Retina (tissue), 1 donor: Measurements from ENCODE around the gene CDC45.
A peak's percentile ranks its signal among the peaks of the same experiment; 100 is the strongest.

Source experiments
- DNase-seq: peaks from one replicate; pipeline ENCODE4 v3.0.0-alpha.2; 2016

The CDC45 gene

DNA sequence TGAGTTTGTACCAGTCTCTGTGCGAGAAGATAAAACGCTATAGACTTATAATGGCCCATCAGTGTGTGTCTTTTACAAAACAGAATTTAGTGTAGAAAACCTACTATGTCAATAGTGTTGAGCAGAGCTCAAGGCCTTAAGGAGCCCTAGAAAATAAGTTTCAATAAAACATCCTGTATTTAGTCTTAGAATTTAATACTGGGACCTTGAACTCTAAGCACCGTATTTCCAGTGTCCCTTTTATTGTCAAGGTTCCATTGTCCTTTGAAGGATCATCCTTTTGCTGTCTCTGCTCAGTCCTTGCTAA lies 16.6 kb downstream of the CDC45 start:
- no peak for DNase-seq

- no peak for DNase-seq
These were observed 17.5 kb downstream of the CDC45 start for GRCh38 chr22:19497245-19497644.

DNA sequence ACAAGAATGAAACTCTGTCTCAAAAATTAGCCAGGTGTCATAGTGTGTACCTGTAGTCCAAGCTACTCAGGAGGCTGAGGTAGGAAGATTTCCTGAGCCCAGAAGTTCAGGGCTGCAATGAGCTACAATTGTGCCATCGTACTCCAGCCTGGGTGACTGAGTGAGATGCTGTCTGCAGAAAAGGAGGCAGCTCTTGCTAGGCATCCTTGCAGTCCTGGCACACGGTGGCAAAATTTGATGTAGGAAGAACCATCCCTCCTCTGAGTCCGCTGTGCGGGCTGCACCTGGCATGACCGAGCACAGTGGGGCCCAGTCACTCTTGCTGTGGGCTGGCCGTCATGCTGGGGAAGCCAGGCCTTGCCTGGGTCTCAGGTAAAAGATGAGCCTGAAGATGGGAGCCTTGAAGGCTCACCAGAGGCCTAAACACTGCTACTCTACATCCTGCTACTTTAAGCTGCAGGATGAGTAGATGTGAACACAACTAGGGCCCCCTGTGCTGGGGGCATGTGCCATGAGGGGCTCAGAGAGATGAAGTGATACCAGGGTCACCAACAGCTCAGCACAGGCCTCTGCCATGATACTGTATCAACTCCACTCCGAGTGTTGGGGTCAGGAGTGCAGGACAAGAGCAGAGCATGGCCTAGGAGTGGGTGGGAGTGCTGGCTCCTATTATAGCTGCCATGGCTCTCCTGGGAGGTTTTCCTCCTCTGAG lies 18.6 kb downstream of the CDC45 start:
- no peak for DNase-seq

- DNase-seq: no peak
These were observed 19.1 kb downstream of the CDC45 start for GRCh38 chr22:19498866-19499190.

GRCh38 chr22:19499236-19499879 lies 19.6 kb downstream of the CDC45 start:
- no peak for DNase-seq

- no peak for DNase-seq
These were observed 20.1 kb downstream of the CDC45 start for GRCh38 chr22:19499880-19500242.

- DNase-seq: no peak
These were observed 22.3 kb downstream of the CDC45 start for GRCh38 chr22:19501897-19502447.

DNA sequence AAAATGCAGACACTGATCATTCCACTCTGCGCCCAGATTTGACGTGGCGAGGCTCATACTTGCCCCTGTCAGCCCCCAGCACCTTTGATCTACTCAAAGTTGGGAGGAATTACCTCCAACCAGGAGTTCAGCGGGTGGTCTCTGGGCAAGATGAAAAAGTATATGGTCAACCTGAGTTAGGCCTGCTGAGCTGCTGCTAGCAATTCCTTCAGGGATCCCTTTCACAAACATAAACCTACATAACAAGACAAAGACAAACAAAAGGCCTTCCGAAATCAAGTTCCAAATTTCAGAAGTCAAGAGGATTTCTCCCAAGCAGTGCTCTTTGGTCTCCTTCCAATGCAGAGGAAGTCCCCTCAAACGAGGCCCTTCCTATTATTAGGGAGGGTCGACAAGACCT lies 23.6 kb downstream of the CDC45 start:
- DNase-seq: no peak

- no peak for DNase-seq
These were observed 24.1 kb downstream of the CDC45 start for GRCh38 chr22:19503869-19504268.

- DNase-seq: no peak
These were observed 25.4 kb downstream of the CDC45 start for GRCh38 chr22:19504900-19505734.

DNA sequence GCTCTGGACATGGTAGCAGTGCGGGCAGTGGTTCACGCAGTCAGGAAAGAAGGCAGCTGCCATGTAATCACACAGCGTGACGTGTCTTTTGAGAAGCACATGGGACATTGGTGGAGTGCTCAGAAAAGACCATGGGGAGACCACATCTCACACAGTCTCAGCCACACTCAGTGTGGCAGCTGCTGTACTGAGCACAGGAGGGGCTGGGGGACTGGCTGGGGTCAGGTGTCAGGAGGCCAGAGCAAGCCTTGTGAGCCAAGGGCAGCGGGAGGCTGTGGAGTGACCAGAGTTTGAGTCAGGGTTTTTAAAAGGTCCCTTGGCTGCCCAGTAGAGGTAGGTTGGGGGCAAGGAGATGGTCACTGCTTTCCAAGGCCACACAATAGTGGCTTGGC lies 26.0 kb downstream of the CDC45 start:
- no peak for DNase-seq

GRCh38 chr22:19506212-19506611 lies 26.5 kb downstream of the CDC45 start:
- no peak for DNase-seq

DNA sequence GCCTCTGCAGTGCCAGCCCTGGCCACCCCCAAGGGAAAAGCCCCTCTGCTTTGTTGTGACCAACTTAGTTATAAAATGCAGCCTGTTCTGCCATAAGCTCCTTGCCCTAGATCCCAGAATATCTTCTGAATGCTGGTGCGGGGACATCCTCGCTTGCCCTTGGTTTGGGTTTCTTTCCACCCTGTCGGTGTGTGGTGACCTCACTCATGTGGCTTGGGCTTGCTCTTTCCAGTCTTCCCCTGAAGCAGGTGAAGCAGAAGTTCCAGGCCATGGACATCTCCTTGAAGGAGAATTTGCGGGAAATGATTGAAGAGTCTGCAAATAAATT lies 27.8 kb downstream of the CDC45 start:
- DNase-seq: no peak

- no peak for DNase-seq
These were observed 28.5 kb downstream of the CDC45 start for GRCh38 chr22:19508024-19508776.

- DNase-seq: no peak
These were observed 29.5 kb downstream of the CDC45 start for GRCh38 chr22:19509191-19509590.

- no peak for DNase-seq
These were observed 30.2 kb downstream of the CDC45 start for GRCh38 chr22:19509923-19510322.

DNA sequence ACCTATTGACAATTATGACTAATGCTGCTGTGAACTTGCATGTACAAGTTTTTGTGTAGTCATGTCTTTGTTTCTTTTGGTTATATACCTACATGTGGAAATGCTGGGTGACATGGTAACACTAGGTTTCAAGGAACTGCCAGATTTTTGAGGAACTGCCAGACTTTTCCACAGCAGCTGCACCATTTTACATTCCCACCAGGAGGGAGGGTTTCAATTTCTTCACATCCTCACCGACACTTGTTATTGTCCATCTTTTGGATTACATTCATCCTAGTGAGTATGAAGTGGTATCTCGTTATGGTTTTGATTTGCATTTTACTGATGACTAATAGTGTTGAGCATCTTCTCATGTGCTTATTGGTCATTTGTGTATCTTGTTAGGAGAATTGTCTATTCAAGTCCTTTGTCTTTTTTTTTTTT lies 31.2 kb downstream of the CDC45 start:
- DNase-seq: no peak

GRCh38 chr22:19513823-19514222 lies 34.1 kb downstream of the CDC45 start:
- no peak for DNase-seq

- DNase-seq: peak; percentile 66
These were observed 35.3 kb downstream of the CDC45 start for GRCh38 chr22:19514831-19515565.

DNA sequence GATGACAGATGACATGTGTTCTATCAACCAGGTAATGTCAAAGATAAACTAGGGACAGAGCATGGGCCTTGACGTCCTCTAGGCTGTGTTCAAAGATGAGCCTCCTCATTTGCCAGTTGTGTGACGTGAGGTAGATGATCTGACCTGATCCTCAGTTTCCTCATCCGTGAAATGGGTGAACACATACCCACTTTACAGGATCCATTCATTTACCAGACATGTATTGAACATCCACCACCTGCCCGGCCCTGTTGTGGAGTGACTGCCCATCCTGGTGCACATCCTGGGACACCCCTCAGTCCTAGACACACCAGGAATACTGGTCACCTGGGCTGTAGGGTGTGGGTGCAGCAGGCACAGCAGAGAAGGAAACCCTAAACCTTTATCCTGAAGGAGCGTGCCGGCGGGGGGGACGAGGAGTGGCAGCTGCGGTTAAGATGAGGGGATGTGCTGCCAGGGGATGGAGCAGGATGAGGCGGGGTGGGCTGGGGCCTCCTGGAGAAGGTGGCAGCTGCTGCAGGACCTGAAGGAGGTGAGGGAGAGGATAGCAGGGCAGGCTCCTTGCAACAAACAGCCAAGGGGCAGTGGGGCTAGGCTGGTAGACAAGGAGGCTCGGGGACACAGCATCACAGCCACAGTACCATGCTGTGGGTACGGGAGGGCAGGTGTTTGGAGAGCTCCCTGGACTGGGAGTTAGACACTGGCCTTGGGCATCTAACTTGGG lies 36.1 kb downstream of the CDC45 start:
- no peak for DNase-seq

- DNase-seq: no peak
These were observed 36.9 kb downstream of the CDC45 start for GRCh38 chr22:19516378-19517170.
